Heart right ventricle (tissue), 16 donors: ENCODE measurements around the gene RNASE9. TPM values are rescaled to one million over a fixed set of nuclear protein-coding genes. Genes with fewer than 3 reads are reported as not detected.
"Not testable (repeated sequence)": the region's sequence is repeated elsewhere in the genome, so short reads cannot be mapped to it uniquely, and the experiment has no call there.

ENCODE experiments used
- ATAC-seq, 8 donors: fragments of 200-7000 bp; cut with Tn5 transposase; one replicate each; pipeline ENCODE4 v1.9.1; 2020; ENCODE audit warnings: mild to moderate bottlenecking in 8 of 8, moderate library complexity in 8 of 8, moderate number of reproducible peaks in 1 of 8
- DNase-seq, 2 donors: peaks; one replicate each; pipeline ENCODE4 v3.0.0-alpha.2; 2020
- H3K27ac ChIP-seq, 10 donors: fragments of 200-600 bp; sonication (generic) in 2 of 10; one replicate each; pipeline versions ENCODE4 v1.5.0 to v1.8.0; 2020 to 2022; ENCODE audit warnings: mild to moderate bottlenecking in 3 of 10
- H3K27me3 ChIP-seq, 7 donors: fragments of 200-600 bp; one replicate each; pipeline ENCODE4 v1.8.0; 2021 to 2022; ENCODE audit warnings: mild to moderate bottlenecking in 2 of 7
- H3K36me3 ChIP-seq, 9 donors: fragments of 200-600 bp; sonication (generic) in 1 of 9; one replicate each; pipeline versions ENCODE4 v1.5.0 to v1.8.0; 2020 to 2022; ENCODE audit warnings: mild to moderate bottlenecking in 2 of 9
- H3K4me1 ChIP-seq, 9 donors: fragments of 200-600 bp; sonication (generic) in 1 of 9; one replicate each; pipeline versions ENCODE4 v1.5.0 to v1.8.0; 2020 to 2022; ENCODE audit warnings: mild to moderate bottlenecking in 4 of 9
- H3K4me3 ChIP-seq, 10 donors: fragments of 200-600 bp; sonication (generic) in 2 of 10; one replicate each; pipeline versions ENCODE4 v1.5.0 to v1.8.0; 2020 to 2022; ENCODE audit warnings: mild to moderate bottlenecking in 7 of 10, moderate library complexity in 2 of 10
- H3K9me3 ChIP-seq, 11 donors: fragments of 200-600 bp in 10 of 11; sonication (generic) in 2 of 11; one replicate each; pipeline versions ENCODE4 v1.5.0 to v1.8.0; 2013 to 2022; ENCODE audit warnings: mild to moderate bottlenecking in 2 of 11, control low read depth in 1 of 11, moderate library complexity in 1 of 11
- CTCF ChIP-seq, 9 donors: fragments of 200-600 bp; sonication (generic) in 2 of 9; IDR thresholded peaks; one replicate each; pipeline versions ENCODE4 v1.5.0 to v1.8.0; 2021 to 2022; ENCODE audit warnings: antibody characterized with exemption in 9 of 9, mild to moderate bottlenecking in 5 of 9, moderate library complexity in 1 of 9
- WGBS, 2 donors: extraction: QIAGEN DNeasy Blood & Tissue Kit; methylation state at CpG; one replicate each; pipeline ENCODE4 v1.1.7; 2013; ENCODE audit warnings: inconsistent platforms in 1 of 2; 5-methylcytosine and 5-hydroxymethylcytosine counted together
- intact Hi-C, 10 donors: fragments of 100-400 bp; cut with DNase I; formaldehyde crosslinking; loops; one replicate each; pipeline versions ENCODE4 v1.11.1 to v1.14.2; 2022
- polyA plus RNA-seq, 2 donors: library from polyadenylated mRNA; stranded (reverse); fragments of 200-250 nt; gene quantifications; one replicate each; pipeline ENCODE4 v1.2.3, GENCODE V29; 2013
- total RNA-seq, 10 donors: library from RNA; stranded (reverse); fragmentation: NEBNext Ultra II Directional in 3 of 10; extraction: Animal tissue kit (Norgen Biotek cat#: 25700) in 3 of 10; gene quantifications; one replicate each; pipeline versions ENCODE4 v1.2.1 to v1.2.4, GENCODE V29; 2021 to 2023
- donor health status: Arrhythmogenic right ventricular cardiomyopathy.
- donor health status: ischemic (EF 13 %, LVEDD 7.1; RV severe dilation, severe dysfunction).
- donor health status: healthy with polysubstance abuse.
- donor health status: DM: no; HTN: yes; CAD: no.
- donor health status: DM: no; HTN: no; CAD: no.
- donor health status: ischemic (EF 25% LVEDD 6.9; RV normal size, moderate dysfunction).
- donor health status: ischemic (EF 25% LVEDD 5.7; RV mildly dilated, moderate dysfunction).
- donor health status: healthy.
- donor health status: DM: yes; HTN: yes; CAD: no.
- donor health status: Ischemic cardiomyopathy.
- donor health status: ischemic (EF 35%, LVEDD 5.7; RV mildly dilated, moderate dysfunction).
- donor health status: nonischemic (EF 11% LVEDD 7.7; RV severe dilation, severe dysfunction).
- donor health status: DM: yes; HTN: yes; CAD: no.
- donor health status: PGD.
- donor health status: ischemic (EF 29% LVEDD 5.4; RV normal size, mild dysfunction).
- donor health status: nonischemic (EF 23%, LVEDD 6.1; RV moderate dilation, normal function).

RNASE9 gene
- total and polyA plus RNA-seq, 12 donors, result not detected

DNA sequence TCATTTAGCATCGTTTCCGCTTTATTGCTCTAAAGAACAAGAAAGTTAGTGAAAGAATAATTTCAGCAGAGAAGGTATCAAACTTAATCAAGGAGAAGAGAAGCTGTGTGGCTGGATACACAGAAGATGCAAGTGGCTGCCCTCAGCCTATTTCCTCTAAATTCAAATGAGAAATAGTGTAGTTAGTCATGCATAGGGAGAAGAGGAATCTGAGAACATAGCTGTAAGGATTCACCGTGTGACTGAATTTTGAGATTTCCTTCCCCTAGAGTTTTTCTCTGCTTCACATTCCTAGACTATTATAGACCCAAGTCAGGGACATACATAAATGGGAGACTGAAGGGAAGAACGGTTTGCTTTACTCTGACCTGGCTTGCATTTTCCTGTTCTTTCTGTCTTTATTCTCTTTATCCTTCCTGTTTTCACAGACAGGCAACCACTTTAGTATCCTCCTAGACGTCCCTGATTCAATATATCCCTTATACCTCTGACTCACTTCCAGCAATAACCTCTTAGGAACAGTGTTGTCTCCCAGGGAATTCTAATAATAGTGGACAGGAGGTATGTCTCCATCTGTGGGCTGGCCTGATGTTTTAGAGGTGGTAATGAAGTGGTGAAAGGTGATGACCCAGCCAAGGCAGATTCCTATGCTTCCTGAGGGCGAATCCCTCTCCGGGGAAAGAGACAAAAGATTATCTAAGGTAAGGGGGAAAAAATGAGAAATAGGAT, 48.5 kb downstream of the RNASE9 start:
- H3K4me3 ChIP-seq, result no peak overlapping the region
- H3K4me1 ChIP-seq, result peaks cover 0 to under 1% (median 0%) of the 10 kb centered on the region in 9 donors
- TF ChIP-seq CTCF (IDR thresholded peaks at IDR 0.05), result no peak
- no peak overlapping the region for H3K27ac ChIP-seq
- intact Hi-C loops, result no loop called here
- DNase-seq, result no peak
- H3K9me3 ChIP-seq, result no peaks in the 10 kb centered on the region
- peaks cover 0 to 14% (median 0%) of the 10 kb centered on the region in 7 donors for H3K27me3 ChIP-seq
- no peak for ATAC-seq
- WGBS, 2 donors, result 38 to 40% methylated on average over 7 of the region's 7 CpGs
- H3K36me3 ChIP-seq, result no peaks in the 10 kb centered on the region

- H3K4me1 ChIP-seq, result peaks cover 0 to 9% (median 0%) of the 10 kb centered on the region in 9 donors
- H3K36me3 ChIP-seq, result no peaks in the 10 kb centered on the region
- TF ChIP-seq CTCF (IDR thresholded peaks at IDR 0.05), result no peak
- 91 to 93% methylated on average over 8 of the region's 8 CpGs for WGBS, 2 donors
- peaks cover 0 to 6% (median 0%) of the 10 kb centered on the region in 7 donors for H3K27me3 ChIP-seq
- no peak overlapping the region for H3K27ac ChIP-seq
- DNase-seq (no peak), ATAC-seq (no peak)
- intact Hi-C loops, result no loop called here
- no peaks in the 10 kb centered on the region for H3K9me3 ChIP-seq
- H3K4me3 ChIP-seq, result no peak overlapping the region
These were observed 52.5 kb downstream of the RNASE9 start for GRCh38 chr14:20508367-20508766.

DNA sequence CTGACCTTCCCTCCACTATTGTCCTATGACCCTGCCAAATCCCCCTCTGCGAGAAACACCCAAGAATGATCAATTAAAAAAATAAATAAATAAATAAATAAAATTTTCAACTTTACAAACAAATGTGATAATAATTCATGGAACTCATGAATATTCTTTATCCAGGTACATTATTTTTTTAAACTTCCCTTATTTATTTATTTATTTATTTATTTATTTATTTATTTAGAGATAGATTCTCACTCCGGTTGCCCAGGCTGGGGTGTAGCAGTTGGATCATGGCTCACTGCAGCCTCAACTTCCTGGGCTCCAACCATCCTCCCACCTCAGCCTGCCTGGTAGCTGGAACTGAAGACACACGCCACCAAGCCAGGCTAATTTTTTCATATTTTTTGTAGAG, 53.3 kb downstream of the RNASE9 start:
- intact Hi-C loops, H3K27ac ChIP-seq, H3K36me3 ChIP-seq, ATAC-seq, H3K4me3 ChIP-seq, H3K9me3 ChIP-seq, DNase-seq, H3K27me3 ChIP-seq, H3K4me1 ChIP-seq: not testable (repeated sequence)
- 90% methylated on average over 2 to 3 of the region's 3 CpGs for WGBS, 2 donors

GRCh38 chr14:20506752-20507151, 54.1 kb downstream of the RNASE9 start:
- ATAC-seq, intact Hi-C loops, H3K27me3 ChIP-seq, H3K36me3 ChIP-seq, H3K4me3 ChIP-seq, H3K27ac ChIP-seq, H3K4me1 ChIP-seq, H3K9me3 ChIP-seq, DNase-seq: not testable (repeated sequence)
- no CpG with 5 or more reads among the region's 30 CpGs for WGBS, 2 donors

DNA sequence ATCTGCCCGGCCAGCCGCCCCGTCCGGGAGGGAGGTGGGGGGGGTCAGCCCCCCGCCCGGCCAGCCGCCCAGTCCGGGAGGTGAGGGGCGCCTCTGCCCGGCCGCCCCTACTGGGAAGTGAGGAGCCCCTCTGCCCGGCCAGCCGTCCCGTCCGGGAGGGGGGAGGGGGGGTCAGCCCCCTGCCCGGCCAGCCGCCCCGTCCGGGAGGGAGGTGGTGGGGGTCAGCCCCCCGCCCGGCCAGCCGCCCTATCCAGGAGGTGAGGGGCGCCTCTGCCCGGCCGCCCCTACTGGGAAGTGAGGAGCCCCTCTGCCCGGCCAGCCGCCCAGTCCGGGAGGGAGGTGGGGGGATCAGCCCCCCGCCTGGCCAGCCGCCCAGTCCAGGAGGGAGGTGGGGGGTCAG, 54.6 kb downstream of the RNASE9 start:
- H3K36me3 ChIP-seq, intact Hi-C loops, H3K4me1 ChIP-seq, DNase-seq, H3K4me3 ChIP-seq, H3K27me3 ChIP-seq, H3K9me3 ChIP-seq, H3K27ac ChIP-seq, ATAC-seq: not testable (repeated sequence)
- 98% methylated on average over 17 of the region's 30 CpGs; no CpG with 5 or more reads in 1 of the 2 donors for WGBS, 2 donors

Other genes starting within 250 kb of the RNASE9 start
- 10 to 100 TPM; 35.7 to 69.9 (median 56.0) TPM for gene CCNB1IP1, start 227.8 kb downstream of the RNASE9 start, total RNA-seq
- gene CCNB1IP1, start 227.8 kb downstream of the RNASE9 start, polyA plus RNA-seq, result 100 to 1,000 TPM; 105 to 126 TPM
- gene PARP2, start 217.4 kb downstream of the RNASE9 start, total RNA-seq, result 10 to 100 TPM; 13.6 to 18.4 (median 16.0) TPM
- gene PARP2, start 217.4 kb downstream of the RNASE9 start, polyA plus RNA-seq, result 10 to 100 TPM; 13.5 to 19.5 TPM
- gene TEP1, start 147.5 kb downstream of the RNASE9 start, total RNA-seq, result 10 to 100 TPM in 4 of 10 donors, 1 to 10 TPM in 6; 6.9 to 17.8 (median 8.6) TPM
- 10 to 100 TPM in 1 of 2 donors, 1 to 10 TPM in 1; 5.6 to 16.0 TPM for gene TEP1, start 147.5 kb downstream of the RNASE9 start, polyA plus RNA-seq
- 1 to 10 TPM in 2 of 10 donors, under 1 TPM in 8; 0.15 to 1.4 (median 0.40) TPM for gene KLHL33, start 124.9 kb downstream of the RNASE9 start, total RNA-seq
- gene KLHL33, start 124.9 kb downstream of the RNASE9 start, polyA plus RNA-seq, result 1 to 10 TPM in 1 of 2 donors, under 1 TPM in 1; 0.13 to 1.2 TPM
- 10 to 100 TPM; 17.6 to 25.3 (median 21.8) TPM for gene OSGEP, start 106.2 kb downstream of the RNASE9 start, total RNA-seq
- 10 to 100 TPM; 32.3 to 37.6 TPM for gene OSGEP, start 106.2 kb downstream of the RNASE9 start, polyA plus RNA-seq
- gene APEX1, start 105.8 kb downstream of the RNASE9 start, total RNA-seq, result 100 to 1,000 TPM in 1 of 10 donors, 10 to 100 TPM in 9; 57.1 to 103 (median 70.6) TPM
- gene APEX1, start 105.8 kb downstream of the RNASE9 start, polyA plus RNA-seq, result 10 to 100 TPM; 58.5 to 91.7 TPM
- gene PIP4P1, start 99.6 kb downstream of the RNASE9 start, total RNA-seq, result 10 to 100 TPM; 15.5 to 25.3 (median 18.7) TPM
- 10 to 100 TPM; 18.7 to 31.9 TPM for gene PIP4P1, start 99.6 kb downstream of the RNASE9 start, polyA plus RNA-seq
- gene PNP, start 91.6 kb downstream of the RNASE9 start, total RNA-seq, result 10 to 100 TPM in 4 of 10 donors, 1 to 10 TPM in 6; 5.0 to 33.7 (median 7.8) TPM
- 10 to 100 TPM in 1 of 2 donors, 1 to 10 TPM in 1; 8.6 to 30.2 TPM for gene PNP, start 91.6 kb downstream of the RNASE9 start, polyA plus RNA-seq
- under 1 TPM in 8 of 10 donors, not detected in 2; 0.24 to 0.56 (median 0.32) TPM for gene RNASE10, start 55.5 kb downstream of the RNASE9 start, total RNA-seq
- gene RNASE10, start 55.5 kb downstream of the RNASE9 start, polyA plus RNA-seq, result under 1 TPM in 1 of 2 donors, not detected in 1; 0.07 TPM
- not detected for gene RNASE11, start 27.0 kb upstream of the RNASE9 start, total RNA-seq
- gene RNASE11, start 27.0 kb upstream of the RNASE9 start, polyA plus RNA-seq, result not detected
- gene RNASE12, start 30.3 kb upstream of the RNASE9 start, total RNA-seq, result not detected
- not detected for gene RNASE12, start 30.3 kb upstream of the RNASE9 start, polyA plus RNA-seq
- not detected for gene OR6S1, start 80.6 kb upstream of the RNASE9 start, total RNA-seq
- gene OR6S1, start 80.6 kb upstream of the RNASE9 start, polyA plus RNA-seq, result not detected
- 10 to 100 TPM in 2 of 10 donors, 1 to 10 TPM in 8; 2.3 to 13.6 (median 4.4) TPM for gene RNASE4, start 123.5 kb upstream of the RNASE9 start, total RNA-seq
- 10 to 100 TPM; 11.2 to 16.2 TPM for gene RNASE4, start 123.5 kb upstream of the RNASE9 start, polyA plus RNA-seq
- gene ANG, start 127.7 kb upstream of the RNASE9 start, total RNA-seq, result 1 to 10 TPM in 9 of 10 donors, under 1 TPM in 1; 0.79 to 4.1 (median 2.2) TPM
- 1 to 10 TPM; 5.4 to 7.0 TPM for gene ANG, start 127.7 kb upstream of the RNASE9 start, polyA plus RNA-seq
- gene EDDM3A, start 184.8 kb upstream of the RNASE9 start, total RNA-seq, result not detected
- gene EDDM3A, start 184.8 kb upstream of the RNASE9 start, polyA plus RNA-seq, result not detected
- gene EDDM3B, start 207.4 kb upstream of the RNASE9 start, total RNA-seq, result not detected
- not detected for gene EDDM3B, start 207.4 kb upstream of the RNASE9 start, polyA plus RNA-seq
- gene RNASE6, start 220.2 kb upstream of the RNASE9 start, total RNA-seq, result 10 to 100 TPM in 2 of 10 donors, 1 to 10 TPM in 8; 1.3 to 18.2 (median 2.4) TPM
- 1 to 10 TPM; 2.0 to 6.8 TPM for gene RNASE6, start 220.2 kb upstream of the RNASE9 start, polyA plus RNA-seq
- 100 to 1,000 TPM in 9 of 10 donors, 10 to 100 TPM in 1; 92.1 to 490 (median 166) TPM for gene RNASE1, start 241.8 kb upstream of the RNASE9 start, total RNA-seq
- gene RNASE1, start 241.8 kb upstream of the RNASE9 start, polyA plus RNA-seq, result 100 to 1,000 TPM; 342 to 373 TPM